WTC11 (cell line): ENCODE results near the gene ACTL8.

ENCODE experiments used
- CTCF ChIP-seq: fragments of 200-600 bp; IDR thresholded peaks from 2 replicates; pipeline ENCODE4 v1.8.0; 2022; ENCODE audit warnings: antibody characterized with exemption
- ELF4 ChIP-seq: sonication (generic); formaldehyde crosslinking; IDR thresholded peaks from 2 replicates; pipeline ENCODE4 v1.8.1; 2022; ENCODE audit warnings: low read depth, mild to moderate bottlenecking, moderate library complexity, missing genetic modification reagents
- EMX1 ChIP-seq: fragments of 250-450 bp; sonication (Bioruptor Pico); IDR thresholded peaks from 2 replicates; pipeline ENCODE4 v1.8.0; 2021; ENCODE audit warnings: mild to moderate bottlenecking
- ESRRA ChIP-seq: sonication (generic); formaldehyde crosslinking; IDR thresholded peaks from 2 replicates; pipeline ENCODE4 v1.8.1; 2022; ENCODE audit warnings: mild to moderate bottlenecking, missing genetic modification reagents, borderline replicate concordance
- FOXP4 ChIP-seq: sonication (generic); formaldehyde crosslinking; IDR thresholded peaks from 2 replicates; pipeline ENCODE4 v1.8.0; 2022; ENCODE audit warnings: mild to moderate bottlenecking, missing genetic modification reagents
- MAX ChIP-seq: sonication (generic); formaldehyde crosslinking; IDR thresholded peaks from 2 replicates; pipeline ENCODE4 v1.8.0; 2022; ENCODE audit warnings: mild to moderate bottlenecking, missing genetic modification reagents
- MXD4 ChIP-seq: fragments of 250-450 bp; sonication (Bioruptor Pico); IDR thresholded peaks from 2 replicates; pipeline ENCODE4 v1.8.0; 2021; ENCODE audit warnings: mild to moderate bottlenecking, moderate library complexity, borderline replicate concordance
- RELA ChIP-seq: sonication (generic); formaldehyde crosslinking; IDR thresholded peaks from 2 replicates; pipeline ENCODE4 v1.8.1; 2022; ENCODE audit warnings: missing genetic modification reagents, mild to moderate bottlenecking, borderline replicate concordance
- TP53 ChIP-seq: sonication (generic); formaldehyde crosslinking; IDR thresholded peaks from 2 replicates; pipeline ENCODE4 v1.8.1; 2023; ENCODE audit warnings: mild to moderate bottlenecking, missing genetic modification reagents
- ZNF138 ChIP-seq: sonication (generic); formaldehyde crosslinking; conservative IDR thresholded peaks from 2 replicates; pipeline ENCODE4 v1.8.1; 2022; ENCODE audit warnings: mild to moderate bottlenecking, moderate library complexity, missing genetic modification reagents
- ZNF232 ChIP-seq: sonication (generic); formaldehyde crosslinking; IDR thresholded peaks from 2 replicates; pipeline ENCODE4 v1.8.0; 2022; ENCODE audit warnings: mild to moderate bottlenecking, missing genetic modification reagents
- TF ChIP-seq, protein P1 (sequence below): fragments of 250-450 bp; sonication (Bioruptor Pico); IDR thresholded peaks from 2 replicates; pipeline ENCODE4 v1.9.0; 2021; ENCODE audit warnings: mild to moderate bottlenecking

GRCh38 chr1:17729909-17730308 is 25.2 kb upstream of the ACTL8 start:
- no peak for TF ChIP-seq ELF4 (CRISPR knock-in tag)
- TF ChIP-seq, protein P1, sequence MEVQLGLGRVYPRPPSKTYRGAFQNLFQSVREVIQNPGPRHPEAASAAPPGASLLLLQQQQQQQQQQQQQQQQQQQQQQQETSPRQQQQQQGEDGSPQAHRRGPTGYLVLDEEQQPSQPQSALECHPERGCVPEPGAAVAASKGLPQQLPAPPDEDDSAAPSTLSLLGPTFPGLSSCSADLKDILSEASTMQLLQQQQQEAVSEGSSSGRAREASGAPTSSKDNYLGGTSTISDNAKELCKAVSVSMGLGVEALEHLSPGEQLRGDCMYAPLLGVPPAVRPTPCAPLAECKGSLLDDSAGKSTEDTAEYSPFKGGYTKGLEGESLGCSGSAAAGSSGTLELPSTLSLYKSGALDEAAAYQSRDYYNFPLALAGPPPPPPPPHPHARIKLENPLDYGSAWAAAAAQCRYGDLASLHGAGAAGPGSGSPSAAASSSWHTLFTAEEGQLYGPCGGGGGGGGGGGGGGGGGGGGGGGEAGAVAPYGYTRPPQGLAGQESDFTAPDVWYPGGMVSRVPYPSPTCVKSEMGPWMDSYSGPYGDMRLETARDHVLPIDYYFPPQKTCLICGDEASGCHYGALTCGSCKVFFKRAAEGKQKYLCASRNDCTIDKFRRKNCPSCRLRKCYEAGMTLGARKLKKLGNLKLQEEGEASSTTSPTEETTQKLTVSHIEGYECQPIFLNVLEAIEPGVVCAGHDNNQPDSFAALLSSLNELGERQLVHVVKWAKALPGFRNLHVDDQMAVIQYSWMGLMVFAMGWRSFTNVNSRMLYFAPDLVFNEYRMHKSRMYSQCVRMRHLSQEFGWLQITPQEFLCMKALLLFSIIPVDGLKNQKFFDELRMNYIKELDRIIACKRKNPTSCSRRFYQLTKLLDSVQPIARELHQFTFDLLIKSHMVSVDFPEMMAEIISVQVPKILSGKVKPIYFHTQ (CRISPR knock-in tag): no peak
- no peak for TF ChIP-seq ZNF232 (CRISPR knock-in tag)
- no peak for TF ChIP-seq TP53
- no peak for TF ChIP-seq ZNF138
- no peak for TF ChIP-seq CTCF
- TF ChIP-seq MXD4: no peak
- TF ChIP-seq MAX (CRISPR knock-in tag): no peak
- no peak for TF ChIP-seq EMX1 (CRISPR knock-in tag)
- TF ChIP-seq ESRRA (CRISPR knock-in tag): no peak
- no peak for TF ChIP-seq FOXP4 (CRISPR knock-in tag)
- TF ChIP-seq RELA (CRISPR knock-in tag): no peak
